B cell (primary cell): ENCODE data around the gene SHC2. TPM values are rescaled to one million over a fixed set of nuclear protein-coding genes. Genes with fewer than 3 reads are reported as not detected.

Experiments
- ATAC-seq: fragments of 200-7000 bp; cut with Tn5 transposase; one replicate; pipeline ENCODE4 v1.10.0; 2021; ENCODE audit warnings: low read depth, mild to moderate bottlenecking, moderate number of reproducible peaks, moderate library complexity
- CTCF ChIA-PET: fragments of 350-600 bp; sonication (Branson Sonifier 250); formaldehyde crosslinking; loops from one replicate; lab custom pipeline; 2021; ENCODE audit warnings: antibody characterized with exemption, inconsistent platforms; lab: Charles Lee
- POLR2A ChIA-PET: fragments of 350-600 bp; sonication (Branson Sonifier 250); formaldehyde crosslinking; loops from one replicate; lab custom pipeline; 2021; ENCODE audit warnings: antibody characterized with exemption; lab: Charles Lee
- DNase-seq: peaks from one replicate; pipeline ENCODE4 v3.0.0; 2013
- H2AFZ ChIP-seq: 2 replicates; pipeline ENCODE4 v1.6.1; 2012; ENCODE audit warnings: mild to moderate bottlenecking, low read depth, low read length; ENCODE audit not compliant: insufficient read depth, poor library complexity, severe bottlenecking
- H3K27ac ChIP-seq, 2 donors: 1 replicate in 1 of 2; 2 replicates in 1 of 2; pipeline ENCODE4 v1.5.1; 2012 to 2013; ENCODE audit warnings: low read length in 2 of 2, mild to moderate bottlenecking in 2 of 2, moderate library complexity in 1 of 2
- H3K27me3 ChIP-seq, 4 experiments: fragments of 200-600 bp in 1 of 4; sonication (generic) in 1 of 4; replicated peaks in 1 of 4; 1 replicate in 2 of 4; 2 replicates in 2 of 4; pipeline versions ENCODE4 v1.6.1 to v1.7.0; 2013 to 2016; ENCODE audit warnings: low read length in 3 of 4, mild to moderate bottlenecking in 2 of 4, mixed read lengths in 1 of 4, moderate library complexity in 1 of 4; ENCODE audit not compliant: insufficient read depth in 4 of 4, control insufficient read depth in 3 of 4; ENCODE audit errors: control extremely low read depth in 1 of 4
- H3K36me3 ChIP-seq, 2 experiments: replicated peaks in 1 of 2; 1 replicate in 1 of 2; 2 replicates in 1 of 2; pipeline versions ENCODE4 v1.6.1 to v1.7.1; 2013; ENCODE audit warnings: low read length in 1 of 2; ENCODE audit not compliant: insufficient read depth in 2 of 2, control insufficient read depth in 1 of 2; ENCODE audit errors: control extremely low read depth in 1 of 2, extremely low read depth in 1 of 2
- H3K4me1 ChIP-seq, 2 donors: fragments of 200-600 bp in 1 of 2; sonication (generic) in 1 of 2; 1 replicate in 1 of 2; 2 replicates in 1 of 2; pipeline versions ENCODE4 v1.5.1 to v1.6.1; 2013 to 2017; ENCODE audit warnings: low read length in 2 of 2; ENCODE audit not compliant: control insufficient read depth in 2 of 2, insufficient read depth in 2 of 2
- H3K4me2 ChIP-seq: replicated peaks from 2 replicates; pipeline ENCODE3; 2012; ENCODE audit warnings: mild to moderate bottlenecking, low read depth, low read length; ENCODE audit not compliant: poor library complexity, severe bottlenecking
- H3K4me3 ChIP-seq, 5 experiments: fragments of 200-600 bp in 1 of 5; sonication (generic) in 1 of 5; 1 replicate in 3 of 5; 2 replicates in 2 of 5; pipeline versions ENCODE4 v1.5.1 to v1.7.0; 2011 to 2016; ENCODE audit warnings: low read length in 4 of 5, mild to moderate bottlenecking in 4 of 5, low read depth in 2 of 5, control low read depth in 1 of 5, moderate library complexity in 1 of 5; ENCODE audit not compliant: insufficient read depth in 1 of 5; ENCODE audit errors: control extremely low read depth in 1 of 5, extremely low read depth in 1 of 5
- H3K79me2 ChIP-seq: fragments of 200-600 bp; sonication (generic); one replicate; pipeline ENCODE4 v1.6.0; 2016; ENCODE audit warnings: low read length; ENCODE audit not compliant: control insufficient read depth, insufficient read depth
- H3K9ac ChIP-seq: fragments of 200-600 bp; sonication (generic); 2 replicates; pipeline ENCODE4 v1.6.1; 2017; ENCODE audit warnings: mild to moderate bottlenecking, low read length, moderate library complexity
- H3K9me3 ChIP-seq, 3 donors: one replicate each; pipeline versions ENCODE4 v1.6.1 to v1.7.1; 2013; ENCODE audit warnings: low read length in 2 of 3; ENCODE audit not compliant: control insufficient read depth in 2 of 3, insufficient read depth in 1 of 3; ENCODE audit errors: control extremely low read depth in 1 of 3
- H4K20me1 ChIP-seq: 2 replicates; pipeline ENCODE4 v1.6.0; 2012; ENCODE audit warnings: mild to moderate bottlenecking, low read length; ENCODE audit not compliant: insufficient read depth, control insufficient read depth, poor library complexity, severe bottlenecking
- H3K27ac Mint-ChIP-seq: one replicate; pipeline ENCODE4 v1.8.0; 2021; ENCODE audit warnings: mixed read lengths
- H3K27me3 Mint-ChIP-seq: one replicate; pipeline ENCODE4 v1.8.0; 2021; ENCODE audit warnings: mixed read lengths
- H3K4me1 Mint-ChIP-seq: one replicate; pipeline ENCODE4 v1.8.0; 2021; ENCODE audit warnings: mixed read lengths
- H3K4me3 Mint-ChIP-seq: one replicate; pipeline ENCODE4 v1.8.0; 2021; ENCODE audit warnings: mixed read lengths
- H3K9me3 Mint-ChIP-seq: one replicate; pipeline ENCODE4 v1.8.0; 2022; ENCODE audit warnings: mixed read lengths; ENCODE audit not compliant: insufficient read depth
- CTCF ChIP-seq: fragments of 200-600 bp; IDR thresholded peaks from one replicate; pipeline ENCODE4 v1.8.0; 2022; ENCODE audit warnings: antibody characterized with exemption, mild to moderate bottlenecking
- EZH2 ChIP-seq: IDR thresholded peaks from 2 replicates; pipeline ENCODE4 v1.6.1; 2012; ENCODE audit warnings: borderline replicate concordance, low read depth, mild to moderate bottlenecking, moderate library complexity, low read length; ENCODE audit not compliant: insufficient read depth, poor library complexity, severe bottlenecking
- WGBS: methylation state at CpG from one replicate; pipeline ENCODE4 v1.1.5; 2013; ENCODE audit warnings: missing lambda C conversion rate; ENCODE audit not compliant: insufficient coverage; 5-methylcytosine and 5-hydroxymethylcytosine counted together
- intact Hi-C: fragments of 100-400 bp; cut with micrococcal nuclease; formaldehyde crosslinking; loops from one replicate; pipeline ENCODE4 v1.10.0; 2022
- polyA plus RNA-seq: library from polyadenylated mRNA; depleted of rRNA; stranded (reverse); fragments of >200 nt; gene quantifications from 2 replicates; pipeline ENCODE4 v1.2.3, GENCODE V29; 2012
- total RNA-seq, 2 donors: library from RNA; stranded (reverse); fragments of 120-200 nt in 1 of 2; gene quantifications; 1 replicate in 1 of 2; 2 replicates in 1 of 2; pipeline versions ENCODE4 v1.2.3 to v1.2.4, GENCODE V29; 2013 to 2022

SHC2 gene
- total and polyA plus RNA-seq, 2 donors (not counting 1 experiment from before 2014, with no cell fraction given): 0.19 TPM; not detected in 1

- H3K36me3 ChIP-seq: no peaks in the 10 kb centered on the region
- H3K9me3 ChIP-seq: peaks cover 0 to 25% (median 0%) of the 10 kb centered on the region in 3 donors
- peak overlapping the region; percentile 57 for H3K4me2 ChIP-seq
- H3K4me3 Mint-ChIP-seq: peak overlapping the region; percentile 71
- H3K27me3 ChIP-seq: peaks cover 0 to 37% (median 7%) of the 10 kb centered on the region in 4 experiments
- H3K4me3 ChIP-seq: no peak overlapping the region
- no peaks in the 10 kb centered on the region for H3K9me3 Mint-ChIP-seq
- POLR2A ChIA-PET: no interaction called here
- no peaks in the 10 kb centered on the region for H3K79me2 ChIP-seq
- no peak overlapping the region for H3K9ac ChIP-seq
- CTCF ChIA-PET: no interaction called here
- H3K4me1 Mint-ChIP-seq: peaks cover 8% of the 10 kb centered on the region
- peaks cover 10% of the 10 kb centered on the region for H3K27me3 Mint-ChIP-seq
- ATAC-seq (no peak), DNase-seq (no peak)
- H3K27ac Mint-ChIP-seq: no peak overlapping the region
- H3K4me1 ChIP-seq: peaks cover 13 to 16% of the 10 kb centered on the region in 2 donors
- intact Hi-C loops: no loop called here
- TF ChIP-seq EZH2 (no peak), CTCF (no peak)
- no peaks in the 10 kb centered on the region for H4K20me1 ChIP-seq
- WGBS: 9% methylated on average over 58 of the region's 60 CpGs
- no peak overlapping the region for H2AFZ ChIP-seq
- H3K27ac ChIP-seq: no peak overlapping the region
These were observed 1.1 kb upstream of the SHC2 start for GRCh38 chr19:461721-462551.
